GM23338 (cell line): ENCODE data around the gene ATOH7. TPM values are rescaled to one million over a fixed set of nuclear protein-coding genes. Genes with fewer than 3 reads are reported as not detected.

ENCODE experiments used
- ATAC-seq: fragments of 200-7000 bp; cut with Tn5 transposase; 3 replicates; pipeline ENCODE4 v1.9.1; 2020
- DNase-seq: peaks from one replicate; pipeline ENCODE4 v3.0.0-alpha.2; 2015; ENCODE audit warnings: low spot score
- H2AFZ ChIP-seq: fragments of 200-600 bp; sonication (generic); 2 replicates; pipeline ENCODE4 v1.8.0; 2016; ENCODE audit warnings: antibody characterized with exemption, mild to moderate bottlenecking, moderate library complexity
- H3F3A ChIP-seq: fragments of 200-600 bp; sonication (generic); replicated peaks from 2 replicates; pipeline ENCODE4 v1.8.0; 2017; ENCODE audit warnings: antibody characterized with exemption, mixed run types, low read depth
- H3K27ac ChIP-seq: fragments of 200-600 bp; sonication (generic); 2 replicates; pipeline ENCODE4 v1.6.1; 2016; ENCODE audit warnings: low read depth
- H3K27me3 ChIP-seq: fragments of 200-600 bp; sonication (generic); 2 replicates; pipeline ENCODE4 v1.8.0; 2016; ENCODE audit warnings: mild to moderate bottlenecking, mixed run types, moderate library complexity; ENCODE audit not compliant: insufficient read depth
- H3K36me3 ChIP-seq: fragments of 200-600 bp; sonication (generic); 2 replicates; pipeline ENCODE4 v1.8.0; 2016; ENCODE audit warnings: mild to moderate bottlenecking; ENCODE audit not compliant: insufficient read depth
- H3K4me1 ChIP-seq: fragments of 200-600 bp; sonication (generic); 2 replicates; pipeline ENCODE4 v1.8.0; 2016; ENCODE audit warnings: mild to moderate bottlenecking, moderate library complexity; ENCODE audit not compliant: insufficient read depth
- H3K4me2 ChIP-seq: fragments of 200-600 bp; sonication (generic); 2 replicates; pipeline ENCODE4 v1.7.1; 2017; ENCODE audit warnings: mixed run types
- H3K4me3 ChIP-seq: fragments of 200-600 bp; sonication (generic); 2 replicates; pipeline ENCODE4 v1.6.1; 2016; ENCODE audit warnings: mixed run types
- H3K79me2 ChIP-seq: fragments of 200-600 bp; sonication (generic); replicated peaks from 2 replicates; pipeline ENCODE4 v1.8.0; 2017; ENCODE audit warnings: mild to moderate bottlenecking; ENCODE audit not compliant: insufficient read depth
- H3K9me2 ChIP-seq: fragments of 200-600 bp; sonication (generic); 2 replicates; pipeline ENCODE4 v1.8.0; 2017; ENCODE audit not compliant: insufficient read depth
- H4K20me1 ChIP-seq: fragments of 200-600 bp; sonication (generic); replicated peaks from 2 replicates; pipeline ENCODE4 v1.8.0; 2017; ENCODE audit warnings: mild to moderate bottlenecking; ENCODE audit not compliant: insufficient read depth
- H3K27ac Mint-ChIP-seq: 2 replicates; pipeline ENCODE4 v1.8.0; 2020; ENCODE audit warnings: inconsistent platforms, mild to moderate bottlenecking, moderate library complexity, mixed read lengths
- H3K27me3 Mint-ChIP-seq: 3 replicates; pipeline ENCODE4 v1.8.0; 2022; ENCODE audit warnings: low read depth, mild to moderate bottlenecking, moderate library complexity, mixed read lengths, inconsistent platforms; ENCODE audit not compliant: insufficient read depth, poor library complexity
- H3K36me3 Mint-ChIP-seq: 3 replicates; pipeline ENCODE4 v1.8.0; 2021; ENCODE audit warnings: low read depth, mild to moderate bottlenecking, inconsistent platforms, moderate library complexity, mixed read lengths
- H3K4me1 Mint-ChIP-seq: 3 replicates; pipeline ENCODE4 v1.8.0; 2020; ENCODE audit warnings: mild to moderate bottlenecking, inconsistent platforms, mixed read lengths
- H3K4me3 Mint-ChIP-seq: 3 replicates; pipeline ENCODE4 v1.8.0; 2021; ENCODE audit warnings: moderate library complexity, mild to moderate bottlenecking, inconsistent platforms, mixed read lengths
- H3K9me3 Mint-ChIP-seq: 3 replicates; pipeline ENCODE4 v1.8.0; 2020; ENCODE audit warnings: moderate library complexity, mild to moderate bottlenecking, inconsistent platforms, mixed read lengths
- CREB1 ChIP-seq: fragments of 250-450 bp; sonication (Bioruptor Pico); IDR thresholded peaks from 2 replicates; pipeline ENCODE4 v1.5.0; 2020; ENCODE audit warnings: low read depth, mild to moderate bottlenecking, moderate library complexity
- CTCF ChIP-seq, 2 experiments: fragments of 200-600 bp in 1 of 2; sonication (generic) in 1 of 2; conservative IDR thresholded peaks; 2 replicates each; pipeline versions ENCODE4 v1.5.1 to v1.6.1; 2016 to 2017; ENCODE audit warnings: antibody characterized with exemption in 2 of 2, low read depth in 2 of 2, mild to moderate bottlenecking in 2 of 2, moderate library complexity in 1 of 2
- ETS1 ChIP-seq: IDR thresholded peaks from 2 replicates; pipeline ENCODE4 v1.6.1; 2016; ENCODE audit warnings: antibody characterized with exemption
- JUNB ChIP-seq: IDR thresholded peaks from one replicate; pipeline ENCODE4 v1.6.1; 2016; ENCODE audit warnings: antibody characterized with exemption; ENCODE audit not compliant: unreplicated experiment
- NANOG ChIP-seq: IDR thresholded peaks from 2 replicates; pipeline ENCODE4 v1.6.1; 2016; ENCODE audit warnings: antibody characterized with exemption, borderline replicate concordance
- REST ChIP-seq: IDR thresholded peaks from one replicate; pipeline ENCODE4 v1.6.1; 2018; ENCODE audit warnings: antibody characterized with exemption; ENCODE audit not compliant: unreplicated experiment
- STAT1 ChIP-seq: IDR thresholded peaks from one replicate; pipeline ENCODE4 v1.6.1; 2016; ENCODE audit warnings: antibody characterized with exemption; ENCODE audit not compliant: unreplicated experiment
- ZNF114 ChIP-seq: fragments of 250-450 bp; sonication (Bioruptor Pico); IDR thresholded peaks from 2 replicates; pipeline ENCODE4 v1.5.0; 2020; ENCODE audit warnings: mild to moderate bottlenecking, moderate library complexity
- ZNF462 ChIP-seq: fragments of 250-450 bp; sonication (Bioruptor Pico); IDR thresholded peaks from 2 replicates; pipeline ENCODE4 v1.5.0; 2020; ENCODE audit warnings: mild to moderate bottlenecking, moderate library complexity
- polyA plus RNA-seq: library from polyadenylated mRNA; unstranded; fragments of >200 nt; fragmentation: Nextera tagmentation; extraction: Ambion mirVana; gene quantifications from 2 replicates; pipeline ENCODE4 v1.2.1, GENCODE V29; 2016
- total RNA-seq: library from RNA; depleted of rRNA; stranded (reverse); fragments of >200 nt; shearing (Covaris generic); gene quantifications from 2 replicates; pipeline ENCODE4 v1.2.3, GENCODE V29; 2014

The ATOH7 gene
- total and polyA plus RNA-seq, 2 experiments from 2014 or later: 0.23 to 1.2 TPM

- H3K27ac Mint-ChIP-seq: no peak overlapping the region
- no peak for ATAC-seq
Measured at GRCh38 chr10:68222391-68222790, 9.5 kb downstream of the ATOH7 start.

More at GRCh38 chr10:68222391-68222790, 9.5 kb downstream of the ATOH7 start:
- H3K4me1 ChIP-seq: no peaks in the 10 kb centered on the region
- H3K27ac ChIP-seq: no peak overlapping the region
- no peaks in the 10 kb centered on the region for H3K36me3 ChIP-seq
- 0 out of 2 replicates have a peak, but pooled peaks cover 4% of the 10 kb centered on the region for H3K9me2 ChIP-seq
- H3K27me3 ChIP-seq: no peaks in the 10 kb centered on the region
- H4K20me1 ChIP-seq: no peaks in the 10 kb centered on the region
- Mint-ChIP-seq H3K4me3 (no peak overlapping the region), H3K4me1 (no peaks in the 10 kb centered on the region; the same call in 2 of the 3 replicates), H3K9me3 (no peaks in the 10 kb centered on the region), H3K36me3 (no peaks in the 10 kb centered on the region), H3K27me3 (no peaks in the 10 kb centered on the region)
- H3F3A ChIP-seq: no peaks in the 10 kb centered on the region
- TF ChIP-seq ETS1 (no peak), JUNB (no peak), NANOG (no peak), ZNF462 (CRISPR knock-in tag) (no peak), CTCF (conservative IDR thresholded peaks at IDR 0.05; ENCODE audit: low read depth in 2 of 2) (no peak), STAT1 (no peak), CREB1 (CRISPR knock-in tag) (no peak), REST (no peak), ZNF114 (CRISPR knock-in tag) (no peak)
- H3K79me2 ChIP-seq: no peaks in the 10 kb centered on the region
- H3K4me2 ChIP-seq: no peak overlapping the region
- no peak overlapping the region for H2AFZ ChIP-seq
- no peak overlapping the region for H3K4me3 ChIP-seq
- DNase-seq: no peak
